H54 (cell line): Measurements from ENCODE around the gene RBM45.
A peak's percentile ranks its signal among the peaks of the same experiment; 100 is the strongest.
"Not testable (repeated sequence)": the region's sequence is repeated elsewhere in the genome, so short reads cannot be mapped to it uniquely, and the experiment has no call there.

Source experiments
- DNase-seq: peaks from one replicate; pipeline ENCODE4 v3.0.0; 2011; ENCODE audit warnings: low spot score, mixed read lengths; ENCODE audit not compliant: insufficient read length
- FAIRE-seq: peaks from 3 replicates; lab custom pipeline; 2011; peaks lifted over from hg19 to GRCh38; lab: Jason Lieb, UNC
- POLR2A ChIP-seq: IDR thresholded peaks from 2 replicates; pipeline ENCODE4 v1.6.1; 2011; ENCODE audit warnings: low read depth, mild to moderate bottlenecking, low read length

The RBM45 gene

GRCh38 chr2:178112202-178113152, at the start of gene RBM45:
RBM45 (plus strand) TSS chr2:178112437; CDS start chr2:178112547, 110 bp downstream.
- FAIRE-seq (peak; percentile 96), DNase-seq (peak; percentile 83)
- peak; percentile 89 for TF ChIP-seq POLR2A

DNA sequence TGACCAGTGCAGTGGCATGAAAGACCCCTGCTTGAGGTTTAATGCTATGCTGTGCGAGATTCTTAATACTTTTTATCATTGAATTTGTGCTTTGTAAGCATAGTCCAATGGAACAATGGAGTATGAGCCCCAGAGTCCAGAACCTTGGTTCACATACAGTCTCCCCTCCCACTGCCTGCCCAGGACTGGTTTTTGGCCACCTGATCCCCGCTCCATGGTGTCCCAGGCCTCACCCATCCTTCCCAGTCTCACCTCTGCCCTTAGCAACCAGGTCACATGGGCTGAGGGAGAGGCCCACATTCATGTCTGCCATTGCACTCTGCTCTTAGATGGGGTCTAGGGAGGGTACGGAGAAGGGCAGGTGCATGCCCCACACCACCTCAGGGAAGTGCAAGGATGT, 45.9 kb upstream of the RBM45 start:
- DNase-seq (no peak), FAIRE-seq (no peak)
- no peak for TF ChIP-seq POLR2A

DNA sequence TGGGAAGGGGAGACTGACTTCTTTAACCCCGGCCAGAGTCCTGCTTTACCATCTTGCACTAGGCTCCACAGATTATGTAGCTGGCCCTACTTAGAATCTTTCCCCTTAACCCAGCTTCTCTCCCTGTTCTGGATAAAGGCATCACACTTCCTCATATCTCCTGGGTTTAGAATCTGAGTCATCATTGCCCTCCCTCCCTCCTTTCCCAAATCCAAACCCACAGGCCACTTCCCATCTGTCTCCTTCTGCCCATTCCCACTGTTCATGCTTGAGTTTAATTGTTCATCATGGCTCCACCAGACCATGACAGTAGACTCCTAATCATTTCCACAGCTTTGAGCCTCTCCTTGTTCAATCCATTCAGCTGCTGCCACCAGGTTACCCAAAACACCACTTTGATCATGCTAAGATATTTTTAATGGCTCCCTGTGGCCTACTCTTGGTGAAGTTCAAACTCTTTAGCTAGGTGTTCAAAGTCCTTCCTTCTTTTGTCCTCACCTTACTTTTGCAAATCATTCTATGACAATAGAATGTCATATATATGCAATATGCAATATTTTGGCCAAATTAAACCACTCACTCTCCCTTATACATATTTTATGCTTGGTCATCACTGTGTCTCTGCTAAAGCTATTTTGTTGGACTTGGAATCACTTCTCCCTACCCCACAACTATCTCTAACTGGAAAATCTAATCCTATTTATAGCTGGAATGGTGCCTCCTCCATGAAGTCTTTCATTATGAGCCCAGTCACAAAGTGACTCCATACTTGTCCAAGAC, 45.2 kb upstream of the RBM45 start:
- peak; percentile 20 for FAIRE-seq
- no peak for DNase-seq
- TF ChIP-seq POLR2A, result no peak

DNA sequence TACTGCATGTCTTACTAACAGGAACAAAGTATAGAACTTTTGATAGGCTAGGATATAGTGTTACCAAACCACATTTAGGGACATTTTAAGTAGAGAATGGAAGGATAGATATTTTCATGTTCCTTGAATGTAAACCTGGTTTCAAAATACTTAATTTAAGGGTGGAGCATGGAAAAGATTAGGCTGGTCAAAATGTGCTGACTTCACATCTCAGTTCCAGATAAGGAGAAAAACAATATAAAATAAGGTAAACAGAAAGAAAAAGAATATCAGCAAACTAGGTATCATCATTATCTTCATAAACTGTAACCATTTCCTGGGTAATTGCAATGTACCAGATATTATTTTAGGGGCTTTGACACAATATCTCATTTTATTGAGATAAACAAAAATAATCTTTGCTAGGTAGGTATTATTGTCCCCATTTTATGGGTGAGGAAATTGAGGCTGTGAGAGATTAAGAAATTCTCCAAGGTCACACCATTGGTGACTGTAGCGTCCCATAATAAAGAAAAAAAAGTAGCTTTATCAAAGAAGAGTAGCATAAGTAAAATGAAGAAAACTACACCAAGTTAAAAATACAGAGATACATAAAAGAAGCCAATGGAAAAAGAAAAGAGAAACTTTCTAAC, 43.3 kb upstream of the RBM45 start:
- FAIRE-seq, result no peak
- no peak for DNase-seq
- no peak for TF ChIP-seq POLR2A

- DNase-seq (no peak), FAIRE-seq (no peak)
- no peak for TF ChIP-seq POLR2A
Observed at GRCh38 chr2:178069551-178069950, 42.7 kb upstream of the RBM45 start.

GRCh38 chr2:178070824-178071223, 41.4 kb upstream of the RBM45 start:
- no peak for FAIRE-seq
- DNase-seq, result no peak
- TF ChIP-seq POLR2A, result no peak

- no peak for TF ChIP-seq POLR2A
- DNase-seq, result no peak
- FAIRE-seq, result no peak
Observed at GRCh38 chr2:178072000-178072382, 40.2 kb upstream of the RBM45 start.

GRCh38 chr2:178072383-178073301, 39.6 kb upstream of the RBM45 start, which contains the start of gene PDE11A:
PDE11A (minus strand) TSS chr2:178072777; CDS start chr2:178072437, 340 bp downstream.
- FAIRE-seq, result peak; percentile 95
- DNase-seq, result peak; percentile 84
- peak; percentile 70; the same call in 1 of the 2 replicates for TF ChIP-seq POLR2A

- no peak for DNase-seq
- FAIRE-seq, result peak; percentile 30
Observed at GRCh38 chr2:178074123-178075005, 37.9 kb upstream of the RBM45 start.

GRCh38 chr2:178075006-178075326, 37.3 kb upstream of the RBM45 start:
- no peak for TF ChIP-seq POLR2A
- no peak for DNase-seq
- FAIRE-seq, result no peak

More at GRCh38 chr2:178074123-178075005, 37.9 kb upstream of the RBM45 start:
- TF ChIP-seq POLR2A, result no peak

GRCh38 chr2:178076130-178076529, 36.1 kb upstream of the RBM45 start:
- FAIRE-seq, result no peak
- TF ChIP-seq POLR2A, result no peak
- no peak for DNase-seq

- FAIRE-seq, DNase-seq: not testable (repeated sequence)
Observed at GRCh38 chr2:178079279-178079678, 33.0 kb upstream of the RBM45 start.
